Lung (tissue), 12 donors: ENCODE data around the gene TLCD3A. TPM values are rescaled to one million over a fixed set of nuclear protein-coding genes. Genes with fewer than 3 reads are reported as not detected.

ENCODE experiments used
- ATAC-seq: fragments of 200-7000 bp; cut with Tn5 transposase; one replicate; pipeline ENCODE4 v1.9.1; 2020; ENCODE audit warnings: moderate number of reproducible peaks; ENCODE audit not compliant: insufficient read depth, low FRiP score
- DNase-seq, 3 donors: peaks; one replicate each; pipeline ENCODE4 v3.0.0-alpha.2; 2013 to 2017
- H3K27ac ChIP-seq, 2 donors: one replicate each; pipeline ENCODE4 v1.5.1; 2013; ENCODE audit warnings: mild to moderate bottlenecking in 2 of 2, moderate library complexity in 2 of 2, control low read depth in 1 of 2, inconsistent platforms in 1 of 2, low read depth in 1 of 2, low read length in 1 of 2
- H3K27me3 ChIP-seq, 3 donors: one replicate each; pipeline ENCODE4 v1.5.1; 2013; ENCODE audit warnings: low read length in 2 of 3; ENCODE audit not compliant: control insufficient read depth in 3 of 3, insufficient read depth in 3 of 3
- H3K36me3 ChIP-seq, 4 donors: one replicate each; pipeline ENCODE4 v1.5.1; 2013; ENCODE audit warnings: low read length in 4 of 4, mild to moderate bottlenecking in 1 of 4, moderate library complexity in 1 of 4; ENCODE audit not compliant: control insufficient read depth in 4 of 4, insufficient read depth in 4 of 4
- H3K4me1 ChIP-seq, 5 donors: one replicate each; pipeline ENCODE4 v1.5.1; 2013; ENCODE audit warnings: low read length in 5 of 5, mild to moderate bottlenecking in 2 of 5, moderate library complexity in 1 of 5; ENCODE audit not compliant: control insufficient read depth in 5 of 5, insufficient read depth in 5 of 5
- H3K4me3 ChIP-seq: one replicate; pipeline ENCODE4 v1.5.1; 2013; ENCODE audit warnings: mild to moderate bottlenecking, control low read depth, moderate library complexity
- H3K9ac ChIP-seq, 2 donors: one replicate each; pipeline ENCODE4 v1.5.1; 2013; ENCODE audit warnings: low read length in 2 of 2, control low read depth in 1 of 2; ENCODE audit not compliant: insufficient read depth in 1 of 2
- H3K9me3 ChIP-seq, 4 donors: one replicate each; pipeline ENCODE4 v1.5.1; 2013; ENCODE audit warnings: low read length in 3 of 4, mild to moderate bottlenecking in 1 of 4, moderate library complexity in 1 of 4; ENCODE audit not compliant: control insufficient read depth in 4 of 4, insufficient read depth in 3 of 4
- WGBS, 2 donors: extraction: QIAGEN DNeasy Blood & Tissue Kit; methylation state at CpG; one replicate each; pipeline ENCODE4 v1.1.7; 2013; 5-methylcytosine and 5-hydroxymethylcytosine counted together
- polyA plus RNA-seq, 2 donors: library from polyadenylated mRNA; stranded (reverse); fragments of 200-250 nt; gene quantifications; one replicate each; pipeline ENCODE4 v1.2.1, GENCODE V29; 2013
- total RNA-seq, 2 donors: library from RNA; depleted of rRNA in 1 of 2; stranded (reverse); fragments of >200 nt in 1 of 2; gene quantifications; one replicate each; pipeline ENCODE4 v1.2.1, GENCODE V29; 2014 to 2021
- TF ChIP-seq, protein P1 (sequence below): IDR thresholded peaks from 2 replicates; pipeline ENCODE4 v1.5.1; 2012; ENCODE audit warnings: mild to moderate bottlenecking; ENCODE audit errors: control extremely low read depth, extremely low read depth
- donor health status: control.
- donor health status: control.
- donor health status: Bipolar disorder and iron deficiency.
- donor health status: healthy.
- donor health status: DM: yes; HTN: yes; CAD: no.

TLCD3A gene
- total and polyA plus RNA-seq, 4 donors = 8.4 to 16.2 (median 11.0) TPM

GRCh38 chr17:685006-685405 is 47.4 kb upstream of the TLCD3A start:
- Histone ChIP-seq H3K4me3 (no peak overlapping the region), H3K27ac (no peak overlapping the region), H3K9ac (no peak overlapping the region), H3K27me3 (no peaks in the 10 kb centered on the region), H3K4me1 (no peaks in the 10 kb centered on the region), H3K9me3 (no peaks in the 10 kb centered on the region), H3K36me3 (peaks cover 3 to 13% (median 10%) of the 10 kb centered on the region in 4 donors)
- TF ChIP-seq, protein P1, sequence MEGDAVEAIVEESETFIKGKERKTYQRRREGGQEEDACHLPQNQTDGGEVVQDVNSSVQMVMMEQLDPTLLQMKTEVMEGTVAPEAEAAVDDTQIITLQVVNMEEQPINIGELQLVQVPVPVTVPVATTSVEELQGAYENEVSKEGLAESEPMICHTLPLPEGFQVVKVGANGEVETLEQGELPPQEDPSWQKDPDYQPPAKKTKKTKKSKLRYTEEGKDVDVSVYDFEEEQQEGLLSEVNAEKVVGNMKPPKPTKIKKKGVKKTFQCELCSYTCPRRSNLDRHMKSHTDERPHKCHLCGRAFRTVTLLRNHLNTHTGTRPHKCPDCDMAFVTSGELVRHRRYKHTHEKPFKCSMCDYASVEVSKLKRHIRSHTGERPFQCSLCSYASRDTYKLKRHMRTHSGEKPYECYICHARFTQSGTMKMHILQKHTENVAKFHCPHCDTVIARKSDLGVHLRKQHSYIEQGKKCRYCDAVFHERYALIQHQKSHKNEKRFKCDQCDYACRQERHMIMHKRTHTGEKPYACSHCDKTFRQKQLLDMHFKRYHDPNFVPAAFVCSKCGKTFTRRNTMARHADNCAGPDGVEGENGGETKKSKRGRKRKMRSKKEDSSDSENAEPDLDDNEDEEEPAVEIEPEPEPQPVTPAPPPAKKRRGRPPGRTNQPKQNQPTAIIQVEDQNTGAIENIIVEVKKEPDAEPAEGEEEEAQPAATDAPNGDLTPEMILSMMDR = no peak
- no peak for DNase-seq
- ATAC-seq = no peak
- WGBS, 2 donors = 93 to 95% methylated on average over 6 of the region's 6 CpGs

GRCh38 chr17:688100-688989 is 44.1 kb upstream of the TLCD3A start:
- H3K4me3 ChIP-seq = no peak overlapping the region
- ATAC-seq = no peak
- TF ChIP-seq, protein P1 = no peak
- H3K9me3 ChIP-seq = no peaks in the 10 kb centered on the region
- H3K27me3 ChIP-seq = no peaks in the 10 kb centered on the region
- no peak overlapping the region for H3K27ac ChIP-seq
- H3K9ac ChIP-seq = no peak overlapping the region
- peak in 2 of 3 donors; percentile 40 to 41 for DNase-seq
- WGBS, 2 donors = 74 to 79% methylated on average over 18 of the region's 18 CpGs
- H3K4me1 ChIP-seq = no peaks in the 10 kb centered on the region
- H3K36me3 ChIP-seq = peaks cover 6 to 18% (median 13%) of the 10 kb centered on the region in 4 donors

GRCh38 chr17:689556-690275 is 42.7 kb upstream of the TLCD3A start:
- Histone ChIP-seq H3K27ac (no peak overlapping the region), H3K4me1 (no peaks in the 10 kb centered on the region), H3K4me3 (no peak overlapping the region), H3K9ac (no peak overlapping the region), H3K9me3 (no peaks in the 10 kb centered on the region), H3K36me3 (peaks cover 6 to 24% (median 13%) of the 10 kb centered on the region in 4 donors), H3K27me3 (no peaks in the 10 kb centered on the region)
- 44 to 70% methylated on average over 17 of the region's 17 CpGs for WGBS, 2 donors
- ATAC-seq = no peak
- no peak for DNase-seq
- TF ChIP-seq, protein P1 = no peak
